Trophoblast cell (in vitro differentiated cells and primary cell): ENCODE measurements around the gene DEPDC1B.

Experiments
- DNase-seq, 2 donors: peaks; one replicate each; pipeline ENCODE4 v3.0.0-alpha.2; 2016
- H2AFZ ChIP-seq: 2 replicates; pipeline ENCODE4 v1.6.1; 2013; ENCODE audit warnings: low read length, moderate library complexity, mild to moderate bottlenecking; ENCODE audit not compliant: insufficient read depth, poor library complexity
- H2AK5ac ChIP-seq: 2 replicates; pipeline ENCODE4 v1.6.1; 2013; ENCODE audit warnings: mild to moderate bottlenecking, low read length
- H2BK120ac ChIP-seq: 2 replicates; pipeline ENCODE4 v1.6.1; 2013; ENCODE audit warnings: low read length, mild to moderate bottlenecking, moderate library complexity; ENCODE audit not compliant: insufficient read depth, poor library complexity
- H2BK12ac ChIP-seq: 2 replicates; pipeline ENCODE4 v1.6.1; 2013; ENCODE audit warnings: mild to moderate bottlenecking, low read length, moderate library complexity
- H2BK5ac ChIP-seq: 2 replicates; pipeline ENCODE4 v1.6.1; 2013; ENCODE audit warnings: low read length, low read depth, moderate library complexity, mild to moderate bottlenecking; ENCODE audit not compliant: poor library complexity
- H3K14ac ChIP-seq: 2 replicates; pipeline ENCODE4 v1.6.1; 2013; ENCODE audit warnings: mild to moderate bottlenecking, low read length
- H3K18ac ChIP-seq: 2 replicates; pipeline ENCODE4 v1.6.1; 2013; ENCODE audit warnings: mild to moderate bottlenecking, low read length
- H3K23ac ChIP-seq: 2 replicates; pipeline ENCODE4 v1.6.1; 2013; ENCODE audit warnings: low read length
- H3K27ac ChIP-seq: 2 replicates; pipeline ENCODE4 v1.5.1; 2013; ENCODE audit warnings: low read depth, mild to moderate bottlenecking, inconsistent platforms, low read length, moderate library complexity
- H3K27me3 ChIP-seq: 2 replicates; pipeline ENCODE4 v1.6.1; 2013; ENCODE audit warnings: inconsistent platforms, mild to moderate bottlenecking, low read length, moderate library complexity; ENCODE audit not compliant: insufficient read depth
- H3K36me3 ChIP-seq, 2 experiments: 1 replicate in 1 of 2; 2 replicates in 1 of 2; pipeline ENCODE4 v1.6.1; 2013; ENCODE audit warnings: low read length in 2 of 2, mild to moderate bottlenecking in 2 of 2, moderate library complexity in 1 of 2; ENCODE audit not compliant: insufficient read depth in 2 of 2, control insufficient read depth in 1 of 2
- H3K4ac ChIP-seq: 2 replicates; pipeline ENCODE4 v1.6.1; 2013; ENCODE audit warnings: low read depth, mild to moderate bottlenecking, low read length, moderate library complexity
- H3K4me1 ChIP-seq, 2 experiments: 1 replicate in 1 of 2; 2 replicates in 1 of 2; pipeline ENCODE4 v1.6.1; 2013; ENCODE audit warnings: low read length in 2 of 2, mild to moderate bottlenecking in 2 of 2, moderate library complexity in 1 of 2; ENCODE audit not compliant: insufficient read depth in 2 of 2, control insufficient read depth in 1 of 2
- H3K4me2 ChIP-seq: 2 replicates; pipeline ENCODE4 v1.6.1; 2013; ENCODE audit warnings: inconsistent platforms, mild to moderate bottlenecking, low read length, moderate library complexity
- H3K4me3 ChIP-seq: 2 replicates; pipeline ENCODE4 v1.5.1; 2013; ENCODE audit warnings: mild to moderate bottlenecking, low read depth, low read length, inconsistent platforms
- H3K79me1 ChIP-seq: one replicate; pipeline ENCODE4 v1.6.1; 2013; ENCODE audit warnings: low read length
- H3K79me2 ChIP-seq: 2 replicates; pipeline ENCODE4 v1.6.1; 2013; ENCODE audit warnings: low read length, mild to moderate bottlenecking; ENCODE audit not compliant: control insufficient read depth, insufficient read depth, poor library complexity
- H3K9ac ChIP-seq: 2 replicates; pipeline ENCODE4 v1.6.1; 2013; ENCODE audit warnings: mild to moderate bottlenecking, low read length
- H3K9me3 ChIP-seq: 2 replicates; pipeline ENCODE4 v1.6.1; 2013; ENCODE audit warnings: low read depth, mild to moderate bottlenecking, control low read depth, inconsistent platforms, low read length; ENCODE audit not compliant: insufficient read depth
- H4K12ac ChIP-seq: 2 replicates; pipeline ENCODE4 v1.6.1; 2013; ENCODE audit warnings: low read depth, mild to moderate bottlenecking, low read length, moderate library complexity
- H4K8ac ChIP-seq: 2 replicates; pipeline ENCODE4 v1.6.1; 2013; ENCODE audit warnings: low read depth, mild to moderate bottlenecking, low read length, moderate library complexity
- H4K91ac ChIP-seq: one replicate; pipeline ENCODE4 v1.6.1; 2013; ENCODE audit warnings: low read depth, mild to moderate bottlenecking, low read length, moderate library complexity
- WGBS: extraction: QIAGEN DNeasy Blood & Tissue Kit; methylation state at CpG from one replicate; pipeline ENCODE4 v1.1.7; 2013; ENCODE audit warnings: missing lambda C conversion rate; ENCODE audit not compliant: insufficient read length, insufficient coverage; ENCODE audit errors: extremely low coverage; 5-methylcytosine and 5-hydroxymethylcytosine counted together

Gene DEPDC1B

GRCh38 chr5:60724126-60724525, 24.2 kb upstream of the DEPDC1B start:
- Histone ChIP-seq H3K4me3 (no peak overlapping the region), H2BK5ac (no peak overlapping the region), H2BK120ac (no peak overlapping the region), H3K14ac (no peak overlapping the region), H3K36me3 (no peaks in the 10 kb centered on the region), H3K23ac (no peak overlapping the region), H3K4ac (no peak overlapping the region), H3K27ac (no peak overlapping the region), H4K12ac (no peak overlapping the region), H3K18ac (no peak overlapping the region), H3K4me1 (no peaks in the 10 kb centered on the region), H2AK5ac (no peak overlapping the region), H3K9me3 (no peaks in the 10 kb centered on the region), H3K27me3 (no peaks in the 10 kb centered on the region), H3K79me1 (no peaks in the 10 kb centered on the region), H3K4me2 (no peak overlapping the region), H2AFZ (no peak overlapping the region), H4K8ac (no peak overlapping the region), H3K9ac (no peak overlapping the region), H2BK12ac (no peak overlapping the region), H3K79me2 (no peaks in the 10 kb centered on the region), H4K91ac (no peak overlapping the region)
- no peak for DNase-seq
- WGBS: no CpG with 5 or more reads among the region's 2 CpGs

DNA sequence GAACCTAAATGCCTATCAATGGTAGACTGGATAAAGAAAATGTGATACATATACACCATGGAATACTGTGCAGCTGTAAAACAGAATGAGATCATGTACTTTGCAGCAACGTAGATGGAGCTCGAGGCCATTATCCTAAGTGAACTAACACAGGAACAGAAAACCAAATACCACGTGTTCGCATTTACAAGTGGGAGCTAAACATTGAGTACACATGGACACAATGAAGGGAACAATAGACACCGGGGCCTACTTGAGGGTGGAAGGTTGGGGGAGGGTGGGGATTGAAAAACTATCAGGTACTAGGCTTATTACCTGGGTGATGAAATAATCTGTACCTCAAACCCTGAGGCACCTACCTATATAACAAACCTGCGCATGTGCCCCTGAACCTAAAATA, 22.4 kb upstream of the DEPDC1B start:
- no peaks in the 10 kb centered on the region for H3K79me2 ChIP-seq
- H3K27me3 ChIP-seq: no peaks in the 10 kb centered on the region
- no peak overlapping the region for H3K27ac ChIP-seq
- H3K23ac ChIP-seq: no peak overlapping the region
- no peak overlapping the region for H4K12ac ChIP-seq
- no peak overlapping the region for H2BK5ac ChIP-seq
- no peak overlapping the region for H4K91ac ChIP-seq
- H4K8ac ChIP-seq: no peak overlapping the region
- H3K14ac ChIP-seq: no peak overlapping the region
- no peak overlapping the region for H3K9ac ChIP-seq
- H3K79me1 ChIP-seq: no peaks in the 10 kb centered on the region
- no peak overlapping the region for H2AFZ ChIP-seq
- H3K4ac ChIP-seq: no peak overlapping the region
- no peak overlapping the region for H2AK5ac ChIP-seq
- no CpG with 5 or more reads among the region's 6 CpGs for WGBS
- H2BK12ac ChIP-seq: no peak overlapping the region
- no peaks in the 10 kb centered on the region for H3K36me3 ChIP-seq
- H3K4me3 ChIP-seq: no peak overlapping the region
- H3K18ac ChIP-seq: no peak overlapping the region
- H3K4me2 ChIP-seq: no peak overlapping the region
- DNase-seq: no peak
- H3K9me3 ChIP-seq: no peaks in the 10 kb centered on the region
- no peaks in the 10 kb centered on the region for H3K4me1 ChIP-seq
- no peak overlapping the region for H2BK120ac ChIP-seq

- H2BK5ac ChIP-seq: no peak overlapping the region
- H3K79me1 ChIP-seq: no peaks in the 10 kb centered on the region
- no peak overlapping the region for H3K18ac ChIP-seq
- H2BK12ac ChIP-seq: no peak overlapping the region
- no peak overlapping the region for H3K4me3 ChIP-seq
- H4K91ac ChIP-seq: no peak overlapping the region
- no peaks in the 10 kb centered on the region for H3K9me3 ChIP-seq
- no peak overlapping the region for H2AK5ac ChIP-seq
- H3K27me3 ChIP-seq: no peaks in the 10 kb centered on the region
- no peak overlapping the region for H3K23ac ChIP-seq
- H3K9ac ChIP-seq: no peak overlapping the region
- no peak overlapping the region for H3K4ac ChIP-seq
- H3K36me3 ChIP-seq: no peaks in the 10 kb centered on the region
- H3K14ac ChIP-seq: no peak overlapping the region
- H3K4me2 ChIP-seq: no peak overlapping the region
- H3K27ac ChIP-seq: no peak overlapping the region
- no peak overlapping the region for H2AFZ ChIP-seq
- no peaks in the 10 kb centered on the region for H3K79me2 ChIP-seq
- DNase-seq: no peak
- no peak overlapping the region for H4K12ac ChIP-seq
- no peak overlapping the region for H2BK120ac ChIP-seq
- H3K4me1 ChIP-seq: no peaks in the 10 kb centered on the region
- H4K8ac ChIP-seq: no peak overlapping the region
Observed at GRCh38 chr5:60719329-60719728, 19.4 kb upstream of the DEPDC1B start.

DNA sequence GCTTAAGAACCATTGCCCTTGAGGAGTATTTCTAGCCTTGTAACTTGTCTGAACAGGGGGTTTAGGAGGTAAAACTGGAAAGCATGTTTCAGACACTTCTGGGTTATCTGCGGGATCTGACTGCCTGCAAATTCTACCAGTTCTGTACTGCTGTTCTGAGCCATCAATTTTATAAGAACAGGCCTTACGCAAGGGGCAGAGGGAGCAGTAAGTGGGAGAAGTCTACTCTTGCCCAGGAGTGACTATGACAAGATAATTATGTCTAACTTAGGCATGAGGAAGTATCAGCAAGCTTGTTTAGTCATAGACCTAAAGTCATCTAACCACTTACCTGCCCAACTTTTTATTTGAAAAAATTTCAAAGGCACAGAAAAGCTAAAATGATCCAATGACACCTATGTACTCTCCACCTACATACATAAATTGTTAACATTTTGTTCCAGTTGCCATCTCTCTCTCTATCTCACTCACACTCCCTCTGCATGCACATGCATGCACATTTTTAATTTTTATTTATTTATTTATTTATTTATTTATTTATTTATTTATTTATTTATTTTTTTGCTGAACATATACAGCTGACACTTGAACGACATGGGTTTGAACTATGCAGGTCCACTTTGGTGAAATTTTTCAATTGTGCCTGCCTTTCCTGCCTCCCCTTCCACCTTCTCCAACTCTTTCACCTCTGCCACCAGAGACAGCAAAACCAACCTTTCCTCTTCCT, 18.4 kb upstream of the DEPDC1B start:
- no peak overlapping the region for H2AFZ ChIP-seq
- no peak for DNase-seq
- no peak overlapping the region for H2BK5ac ChIP-seq
- WGBS: no CpG with 5 or more reads among the region's 3 CpGs
- H3K9ac ChIP-seq: no peak overlapping the region
- H2AK5ac ChIP-seq: no peak overlapping the region
- no peak overlapping the region for H4K12ac ChIP-seq
- H3K9me3 ChIP-seq: no peaks in the 10 kb centered on the region
- no peak overlapping the region for H2BK120ac ChIP-seq
- H3K27me3 ChIP-seq: no peaks in the 10 kb centered on the region
- no peak overlapping the region for H3K4me3 ChIP-seq
- H4K8ac ChIP-seq: no peak overlapping the region
- no peak overlapping the region for H4K91ac ChIP-seq
- H3K79me1 ChIP-seq: no peaks in the 10 kb centered on the region
- H3K18ac ChIP-seq: no peak overlapping the region
- H2BK12ac ChIP-seq: no peak overlapping the region
- no peak overlapping the region for H3K27ac ChIP-seq
- no peak overlapping the region for H3K4me2 ChIP-seq
- H3K36me3 ChIP-seq: no peaks in the 10 kb centered on the region
- no peaks in the 10 kb centered on the region for H3K79me2 ChIP-seq
- H3K4me1 ChIP-seq: no peaks in the 10 kb centered on the region
- H3K23ac ChIP-seq: no peak overlapping the region
- H3K4ac ChIP-seq: no peak overlapping the region
- no peak overlapping the region for H3K14ac ChIP-seq
